GM12865 (cell line): ENCODE results near the gene SIL1.

Source experiments
- DNase-seq: peaks from one replicate; pipeline ENCODE4 v3.0.0; 2010; ENCODE audit warnings: low read depth
- H3K4me3 ChIP-seq: 2 replicates; pipeline ENCODE4 v1.5.1; 2011; ENCODE audit warnings: mild to moderate bottlenecking, low read depth, low read length, control low read depth
- TF ChIP-seq, protein P1 (sequence below): IDR thresholded peaks from 2 replicates; pipeline ENCODE4 v1.5.1; 2011; ENCODE audit warnings: low read length, control low read depth, low read depth, inconsistent platforms; ENCODE audit not compliant: insufficient read depth; ENCODE audit errors: missing control alignments

SIL1 gene

GRCh38 chr5:138936968-138937345 lies 261.2 kb downstream of the SIL1 start:
- H3K4me3 ChIP-seq, result no peak overlapping the region
- no peak for DNase-seq
- TF ChIP-seq, protein P1, sequence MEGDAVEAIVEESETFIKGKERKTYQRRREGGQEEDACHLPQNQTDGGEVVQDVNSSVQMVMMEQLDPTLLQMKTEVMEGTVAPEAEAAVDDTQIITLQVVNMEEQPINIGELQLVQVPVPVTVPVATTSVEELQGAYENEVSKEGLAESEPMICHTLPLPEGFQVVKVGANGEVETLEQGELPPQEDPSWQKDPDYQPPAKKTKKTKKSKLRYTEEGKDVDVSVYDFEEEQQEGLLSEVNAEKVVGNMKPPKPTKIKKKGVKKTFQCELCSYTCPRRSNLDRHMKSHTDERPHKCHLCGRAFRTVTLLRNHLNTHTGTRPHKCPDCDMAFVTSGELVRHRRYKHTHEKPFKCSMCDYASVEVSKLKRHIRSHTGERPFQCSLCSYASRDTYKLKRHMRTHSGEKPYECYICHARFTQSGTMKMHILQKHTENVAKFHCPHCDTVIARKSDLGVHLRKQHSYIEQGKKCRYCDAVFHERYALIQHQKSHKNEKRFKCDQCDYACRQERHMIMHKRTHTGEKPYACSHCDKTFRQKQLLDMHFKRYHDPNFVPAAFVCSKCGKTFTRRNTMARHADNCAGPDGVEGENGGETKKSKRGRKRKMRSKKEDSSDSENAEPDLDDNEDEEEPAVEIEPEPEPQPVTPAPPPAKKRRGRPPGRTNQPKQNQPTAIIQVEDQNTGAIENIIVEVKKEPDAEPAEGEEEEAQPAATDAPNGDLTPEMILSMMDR, result no peak

GRCh38 chr5:138936225-138936967 lies 261.8 kb downstream of the SIL1 start:
- no peak for DNase-seq
- no peak overlapping the region for H3K4me3 ChIP-seq
- TF ChIP-seq, protein P1, result no peak

GRCh38 chr5:138935466-138935865 lies 262.7 kb downstream of the SIL1 start:
- H3K4me3 ChIP-seq, result no peak overlapping the region
- DNase-seq, result no peak
- TF ChIP-seq, protein P1, result no peak

DNA sequence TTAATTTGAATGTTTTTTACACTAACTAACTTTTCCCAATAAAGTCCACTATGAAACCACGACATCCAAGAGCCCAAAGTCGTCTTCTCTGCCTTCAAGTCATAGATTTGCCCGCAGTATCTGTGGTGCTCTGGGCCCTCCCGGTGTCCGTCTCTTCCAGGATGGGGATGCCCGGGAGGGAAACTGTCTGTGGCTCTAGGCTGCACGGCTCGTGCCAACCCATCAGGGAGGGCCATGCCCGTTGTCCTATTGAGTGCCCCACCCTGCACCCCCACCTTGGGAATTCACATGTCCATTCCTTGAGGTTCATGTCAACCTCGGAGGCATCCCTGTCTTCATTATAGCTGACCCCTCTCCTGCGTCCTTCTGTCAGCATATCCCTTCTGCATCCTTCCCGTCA lies 263.2 kb downstream of the SIL1 start:
- TF ChIP-seq, protein P1, result no peak
- no peak overlapping the region for H3K4me3 ChIP-seq
- no peak for DNase-seq

DNA sequence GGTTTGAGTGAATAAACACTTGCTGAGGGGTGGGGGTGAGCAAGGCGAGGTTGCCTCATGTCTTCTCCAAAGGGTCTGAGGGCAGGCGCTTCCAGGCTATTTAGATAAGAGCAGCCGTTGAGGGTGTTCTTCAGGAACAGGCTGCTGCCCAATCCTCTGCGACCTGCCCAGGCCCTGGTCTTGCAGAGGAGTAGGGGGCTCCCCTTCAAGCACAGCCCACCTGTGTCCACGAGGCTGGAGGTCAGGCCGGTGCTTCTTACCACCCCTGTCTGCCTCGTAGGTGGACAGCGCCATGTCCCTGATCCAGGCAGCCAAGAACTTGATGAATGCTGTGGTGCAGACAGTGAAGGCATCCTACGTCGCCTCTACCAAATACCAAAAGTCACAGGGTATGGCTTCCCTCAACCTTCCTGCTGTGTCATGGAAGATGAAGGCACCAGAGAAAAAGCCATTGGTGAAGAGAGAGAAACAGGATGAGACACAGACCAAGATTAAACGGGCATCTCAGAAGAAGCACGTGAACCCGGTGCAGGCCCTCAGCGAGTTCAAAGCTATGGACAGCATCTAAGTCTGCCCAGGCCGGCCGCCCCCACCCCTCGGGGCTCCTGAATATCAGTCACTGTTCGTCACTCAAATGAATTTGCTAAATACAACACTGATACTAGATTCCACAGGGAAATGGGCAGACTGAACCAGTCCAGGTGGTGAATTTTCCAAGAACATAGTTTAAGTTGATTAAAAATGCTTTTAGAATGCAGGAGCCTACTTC lies 264.5 kb downstream of the SIL1 start:
- no peak overlapping the region for H3K4me3 ChIP-seq
- TF ChIP-seq, protein P1, result no peak
- DNase-seq, result no peak

DNA sequence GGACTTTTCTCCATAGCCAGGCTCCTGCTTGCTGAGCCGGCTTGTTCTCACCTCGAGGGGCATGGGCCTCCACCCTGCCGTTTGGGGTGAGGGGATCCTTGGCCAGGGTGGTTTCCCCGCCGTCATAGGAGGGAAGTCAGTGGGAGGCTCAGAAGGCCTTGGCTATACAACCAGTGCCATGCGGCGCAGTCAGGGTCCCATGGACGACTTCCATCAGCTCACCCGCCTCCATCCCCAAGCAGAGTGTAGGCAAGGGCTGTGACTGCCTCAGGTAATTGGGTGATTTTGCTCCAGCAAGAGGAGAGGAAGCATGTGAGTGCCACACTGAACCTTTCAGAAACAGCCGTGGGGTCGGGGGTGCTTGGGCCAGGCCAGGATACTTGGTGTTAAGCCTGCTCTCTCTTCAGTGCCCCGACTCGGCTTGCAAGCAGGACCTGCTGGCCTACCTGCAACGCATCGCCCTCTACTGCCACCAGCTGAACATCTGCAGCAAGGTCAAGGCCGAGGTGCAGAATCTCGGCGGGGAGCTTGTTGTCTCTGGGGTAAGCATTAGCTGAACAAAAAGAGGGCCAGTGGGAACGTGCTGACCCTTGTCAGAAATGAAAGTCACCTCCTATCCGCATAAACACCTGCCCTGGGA lies 265.9 kb downstream of the SIL1 start:
- TF ChIP-seq, protein P1, result peak; percentile 3
- DNase-seq, result peak; percentile 27
- no peak overlapping the region for H3K4me3 ChIP-seq
